GM12891 (cell line): ENCODE results near the gene POLR2E.

Experiments used
- PAX5 ChIP-seq: IDR thresholded peaks from 2 replicates; pipeline ENCODE4 v1.6.1; 2011; ENCODE audit warnings: low read length, moderate library complexity, mild to moderate bottlenecking; ENCODE audit not compliant: insufficient read depth, severe bottlenecking
- POLR2A ChIP-seq: IDR thresholded peaks from 2 replicates; pipeline ENCODE4 v1.6.1; 2011; ENCODE audit warnings: low read depth, low read length, control low read depth
- POLR2AphosphoS5 ChIP-seq: IDR thresholded peaks from 2 replicates; pipeline ENCODE4 v1.6.1; 2011; ENCODE audit warnings: low read depth, low read length, control low read depth
- POU2F2 ChIP-seq: IDR thresholded peaks from 2 replicates; pipeline ENCODE4 v1.6.1; 2011; ENCODE audit warnings: low read depth, mild to moderate bottlenecking, control low read depth, low read length, moderate library complexity
- SPI1 ChIP-seq: IDR thresholded peaks from 2 replicates; pipeline ENCODE4 v1.6.1; 2011; ENCODE audit warnings: low read depth, low read length, control low read depth
- TAF1 ChIP-seq: IDR thresholded peaks from 2 replicates; pipeline ENCODE4 v1.6.1; 2011; ENCODE audit warnings: low read depth, low read length, control low read depth

- TF ChIP-seq POLR2A (no peak), SPI1 (no peak), POLR2AphosphoS5 (no peak), TAF1 (no peak), PAX5 (no peak), POU2F2 (no peak)
These were observed 6.1 kb upstream of the POLR2E start for GRCh38 chr19:1101337-1101698.
